Measurements from ENCODE around the gene MEDAG. TPM values are rescaled to one million over a fixed set of nuclear protein-coding genes. Genes with fewer than 3 reads are reported as not detected.

MEDAG gene
- total and polyA plus RNA-seq, 8 donors: 0.89 to 57.9 (median 7.5) TPM

- peaks cover 0 to 5% (median 0%) of the 10 kb centered on the region in 3 donors for H3K27me3 ChIP-seq
- no peaks in the 10 kb centered on the region for H3K36me3 ChIP-seq
- no peaks in the 10 kb centered on the region for H3K9me3 ChIP-seq
- H3K27ac ChIP-seq: peak overlapping the region in 4 of 5 donors; percentile 22 to 62 (median 58)
- WGBS, 5 donors: 51 to 71% (median 65%) methylated on average over 4 of the region's 4 CpGs
- no peaks in the 10 kb centered on the region for H3K4me1 ChIP-seq
- no peak overlapping the region for H3K4me3 ChIP-seq
- peak in 1 of 2 donors; percentile 75 for DNase-seq
- intact Hi-C loops (cut with DNase I; ENCODE audit: low total_unique reads): no loop called here
- TF ChIP-seq POLR2A (IDR thresholded peaks at IDR 0.05): no peak
- peak; percentile 28 to 57 (median 35) for TF ChIP-seq POLR2AphosphoS5 (IDR thresholded peaks at IDR 0.05)
- peak; percentile 48 for TF ChIP-seq EP300 (IDR thresholded peaks at IDR 0.05)
- TF ChIP-seq, protein P1, sequence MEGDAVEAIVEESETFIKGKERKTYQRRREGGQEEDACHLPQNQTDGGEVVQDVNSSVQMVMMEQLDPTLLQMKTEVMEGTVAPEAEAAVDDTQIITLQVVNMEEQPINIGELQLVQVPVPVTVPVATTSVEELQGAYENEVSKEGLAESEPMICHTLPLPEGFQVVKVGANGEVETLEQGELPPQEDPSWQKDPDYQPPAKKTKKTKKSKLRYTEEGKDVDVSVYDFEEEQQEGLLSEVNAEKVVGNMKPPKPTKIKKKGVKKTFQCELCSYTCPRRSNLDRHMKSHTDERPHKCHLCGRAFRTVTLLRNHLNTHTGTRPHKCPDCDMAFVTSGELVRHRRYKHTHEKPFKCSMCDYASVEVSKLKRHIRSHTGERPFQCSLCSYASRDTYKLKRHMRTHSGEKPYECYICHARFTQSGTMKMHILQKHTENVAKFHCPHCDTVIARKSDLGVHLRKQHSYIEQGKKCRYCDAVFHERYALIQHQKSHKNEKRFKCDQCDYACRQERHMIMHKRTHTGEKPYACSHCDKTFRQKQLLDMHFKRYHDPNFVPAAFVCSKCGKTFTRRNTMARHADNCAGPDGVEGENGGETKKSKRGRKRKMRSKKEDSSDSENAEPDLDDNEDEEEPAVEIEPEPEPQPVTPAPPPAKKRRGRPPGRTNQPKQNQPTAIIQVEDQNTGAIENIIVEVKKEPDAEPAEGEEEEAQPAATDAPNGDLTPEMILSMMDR (IDR thresholded peaks at IDR 0.05): no peak
These were observed 10.3 kb upstream of the MEDAG start for GRCh38 chr13:30895773-30896172.

DNA sequence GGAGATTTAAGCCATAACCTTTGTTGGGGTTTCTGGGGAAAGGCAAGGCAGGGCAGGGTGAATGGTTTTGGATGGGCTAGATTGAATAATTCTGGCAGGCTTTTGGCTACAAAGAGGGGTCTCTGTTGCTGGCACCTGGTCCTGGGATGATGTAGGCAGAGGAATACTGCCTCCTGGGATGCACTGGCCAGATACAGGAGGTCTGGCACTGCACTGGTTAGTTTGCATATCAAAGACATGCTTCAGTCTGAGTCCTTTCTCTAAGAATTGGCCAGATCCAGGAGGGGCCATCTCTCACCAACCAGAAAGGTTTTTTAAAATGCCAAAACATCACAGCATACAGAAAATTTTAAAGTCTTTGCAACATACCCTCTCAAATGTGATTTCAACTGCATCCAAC, 8.0 kb upstream of the MEDAG start:
- Histone ChIP-seq H3K9me3 (no peaks in the 10 kb centered on the region), H3K27me3 (peaks cover 0 to 8% (median 0%) of the 10 kb centered on the region in 3 donors), H3K4me3 (no peak overlapping the region), H3K4me1 (no peaks in the 10 kb centered on the region), H3K36me3 (no peaks in the 10 kb centered on the region), H3K27ac (peak overlapping the region in 3 of 5 donors; percentile 24 to 64 (median 46))
- TF ChIP-seq POLR2AphosphoS5 (IDR thresholded peaks at IDR 0.05): no peak
- TF ChIP-seq POLR2A (IDR thresholded peaks at IDR 0.05): no peak
- TF ChIP-seq, protein P1 (IDR thresholded peaks at IDR 0.05): no peak
- no peak for TF ChIP-seq EP300 (IDR thresholded peaks at IDR 0.05)
- intact Hi-C loops (cut with DNase I; ENCODE audit: low total_unique reads): no loop called here
- DNase-seq: no peak

DNA sequence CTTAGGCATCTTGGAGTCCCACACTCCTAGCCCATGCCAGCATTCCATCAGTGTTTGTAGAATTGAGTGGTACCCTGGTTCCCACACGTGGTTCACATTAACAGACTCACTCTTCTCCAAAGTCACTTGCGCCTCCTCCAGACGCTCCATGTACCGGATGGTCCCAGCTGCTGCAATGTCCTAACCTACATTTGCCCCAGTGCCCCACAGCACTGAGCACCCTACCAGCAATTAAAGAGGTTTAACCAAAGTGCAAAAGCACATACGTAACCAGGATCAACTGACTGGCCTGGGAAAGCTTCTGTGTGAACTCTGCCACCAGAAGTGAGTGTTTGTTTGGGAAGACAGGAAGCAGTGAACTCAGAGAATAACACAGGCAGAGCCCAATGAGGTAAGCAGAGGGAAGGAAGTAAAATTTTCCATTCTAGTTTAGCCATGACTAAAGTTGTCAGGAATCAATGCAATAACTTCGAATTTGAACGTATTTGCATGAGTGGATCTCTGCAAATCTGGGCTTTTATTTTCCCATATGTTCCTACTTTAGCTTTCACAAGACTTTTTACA, 7.3 kb upstream of the MEDAG start:
- peak in 1 of 2 donors; percentile 77 for DNase-seq
- H3K4me3 ChIP-seq: no peak overlapping the region
- H3K9me3 ChIP-seq: no peaks in the 10 kb centered on the region
- H3K27ac ChIP-seq: peak overlapping the region in 4 of 5 donors; percentile 24 to 64 (median 60)
- H3K4me1 ChIP-seq: no peaks in the 10 kb centered on the region
- TF ChIP-seq, protein P1 (IDR thresholded peaks at IDR 0.05): no peak
- TF ChIP-seq EP300 (IDR thresholded peaks at IDR 0.05) (peak; percentile 66), POLR2A (IDR thresholded peaks at IDR 0.05) (no peak), POLR2AphosphoS5 (IDR thresholded peaks at IDR 0.05) (peak; percentile 22 to 61 (median 39))
- H3K27me3 ChIP-seq: peaks cover 0 to 13% (median 0%) of the 10 kb centered on the region in 3 donors
- 58 to 66% (median 60%) methylated on average over 7 of the region's 7 CpGs for WGBS, 5 donors
- no peaks in the 10 kb centered on the region for H3K36me3 ChIP-seq
- intact Hi-C loops (cut with DNase I; ENCODE audit: low total_unique reads): no loop called here

DNA sequence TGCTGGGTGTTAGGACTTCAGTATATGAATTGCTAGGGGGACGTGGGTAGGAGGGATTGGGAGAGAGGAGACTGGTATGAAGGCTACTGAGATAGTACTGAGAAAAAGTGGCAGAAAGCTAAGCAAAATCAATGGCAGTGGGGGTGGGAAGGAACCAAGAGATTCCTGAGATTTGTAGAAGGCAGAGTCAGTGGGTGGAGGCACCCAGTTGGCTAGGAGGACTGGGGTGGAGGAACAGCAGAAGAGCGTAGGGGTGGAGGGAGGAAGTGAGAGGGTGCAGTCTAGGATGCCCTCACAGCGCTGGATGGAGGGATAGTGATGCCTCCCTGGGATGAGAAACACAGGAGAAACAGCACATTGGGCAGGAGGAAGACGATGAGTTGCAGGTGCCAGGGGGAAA, 5.6 kb upstream of the MEDAG start:
- Histone ChIP-seq H3K4me3 (no peak overlapping the region), H3K9me3 (no peaks in the 10 kb centered on the region), H3K4me1 (no peaks in the 10 kb centered on the region), H3K27ac (no peak overlapping the region), H3K27me3 (peaks cover 0 to 30% (median 2%) of the 10 kb centered on the region in 3 donors), H3K36me3 (no peaks in the 10 kb centered on the region)
- intact Hi-C loops (cut with DNase I; ENCODE audit: low total_unique reads): no loop called here
- no peak for DNase-seq
- 79 to 86% (median 85%) methylated on average over 4 of the region's 4 CpGs for whole genome bisulfite sequencing, 5 donors
- TF ChIP-seq POLR2A (IDR thresholded peaks at IDR 0.05) (no peak), POLR2AphosphoS5 (IDR thresholded peaks at IDR 0.05) (no peak), EP300 (IDR thresholded peaks at IDR 0.05) (no peak)
- TF ChIP-seq, protein P1 (IDR thresholded peaks at IDR 0.05): no peak
